ENCODE data around the gene DLX1. TPM values are rescaled to one million over a fixed set of nuclear protein-coding genes. Genes with fewer than 3 reads are reported as not detected.

The DLX1 gene
- total RNA-seq, 1 donor from 2014 or later, result 0.17 TPM

DNA sequence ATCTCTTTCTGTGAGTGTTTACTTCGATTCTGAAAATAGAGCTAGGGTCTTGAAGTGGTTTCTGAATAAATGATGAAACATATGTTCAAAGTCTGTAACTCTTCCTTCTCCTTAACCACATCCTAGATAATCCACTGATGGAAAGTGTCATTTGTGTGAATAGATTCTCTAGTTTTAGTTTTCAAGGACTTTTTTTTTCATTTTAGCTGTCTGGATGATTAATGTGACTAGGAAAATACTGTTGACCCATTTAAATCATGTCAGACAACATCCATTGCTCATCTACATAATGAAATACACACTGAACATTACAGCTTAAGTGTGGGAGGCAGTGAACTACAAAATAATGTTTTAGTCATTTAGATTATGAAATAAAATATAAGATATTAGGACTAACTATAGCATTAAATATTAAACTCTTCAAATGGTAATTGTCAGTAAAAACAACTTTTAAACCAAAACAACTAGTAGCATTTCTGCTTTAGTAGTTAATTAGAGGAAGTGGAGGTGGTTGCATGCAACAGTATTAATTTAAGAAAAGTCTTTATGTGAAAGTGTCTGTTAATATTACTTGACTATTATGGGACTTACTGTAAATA, 39.1 kb upstream of the DLX1 start:
- no peaks in the 10 kb centered on the region for H3K36me3 ChIP-seq (ENCODE audit: control insufficient read depth, insufficient read depth, low read length)
- TF ChIP-seq, protein P1, sequence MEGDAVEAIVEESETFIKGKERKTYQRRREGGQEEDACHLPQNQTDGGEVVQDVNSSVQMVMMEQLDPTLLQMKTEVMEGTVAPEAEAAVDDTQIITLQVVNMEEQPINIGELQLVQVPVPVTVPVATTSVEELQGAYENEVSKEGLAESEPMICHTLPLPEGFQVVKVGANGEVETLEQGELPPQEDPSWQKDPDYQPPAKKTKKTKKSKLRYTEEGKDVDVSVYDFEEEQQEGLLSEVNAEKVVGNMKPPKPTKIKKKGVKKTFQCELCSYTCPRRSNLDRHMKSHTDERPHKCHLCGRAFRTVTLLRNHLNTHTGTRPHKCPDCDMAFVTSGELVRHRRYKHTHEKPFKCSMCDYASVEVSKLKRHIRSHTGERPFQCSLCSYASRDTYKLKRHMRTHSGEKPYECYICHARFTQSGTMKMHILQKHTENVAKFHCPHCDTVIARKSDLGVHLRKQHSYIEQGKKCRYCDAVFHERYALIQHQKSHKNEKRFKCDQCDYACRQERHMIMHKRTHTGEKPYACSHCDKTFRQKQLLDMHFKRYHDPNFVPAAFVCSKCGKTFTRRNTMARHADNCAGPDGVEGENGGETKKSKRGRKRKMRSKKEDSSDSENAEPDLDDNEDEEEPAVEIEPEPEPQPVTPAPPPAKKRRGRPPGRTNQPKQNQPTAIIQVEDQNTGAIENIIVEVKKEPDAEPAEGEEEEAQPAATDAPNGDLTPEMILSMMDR (IDR thresholded peaks at IDR 0.05; ENCODE audit: insufficient read depth, low read length, poor library complexity, severe bottlenecking), result no peak
- DNase-seq (ENCODE audit: low read depth), result no peak
- no peak overlapping the region for H3K4me3 ChIP-seq (ENCODE audit: low read depth, low read length)
- no peaks in the 10 kb centered on the region for H3K27me3 ChIP-seq (ENCODE audit: control insufficient read depth, insufficient read depth, low read length)

DNA sequence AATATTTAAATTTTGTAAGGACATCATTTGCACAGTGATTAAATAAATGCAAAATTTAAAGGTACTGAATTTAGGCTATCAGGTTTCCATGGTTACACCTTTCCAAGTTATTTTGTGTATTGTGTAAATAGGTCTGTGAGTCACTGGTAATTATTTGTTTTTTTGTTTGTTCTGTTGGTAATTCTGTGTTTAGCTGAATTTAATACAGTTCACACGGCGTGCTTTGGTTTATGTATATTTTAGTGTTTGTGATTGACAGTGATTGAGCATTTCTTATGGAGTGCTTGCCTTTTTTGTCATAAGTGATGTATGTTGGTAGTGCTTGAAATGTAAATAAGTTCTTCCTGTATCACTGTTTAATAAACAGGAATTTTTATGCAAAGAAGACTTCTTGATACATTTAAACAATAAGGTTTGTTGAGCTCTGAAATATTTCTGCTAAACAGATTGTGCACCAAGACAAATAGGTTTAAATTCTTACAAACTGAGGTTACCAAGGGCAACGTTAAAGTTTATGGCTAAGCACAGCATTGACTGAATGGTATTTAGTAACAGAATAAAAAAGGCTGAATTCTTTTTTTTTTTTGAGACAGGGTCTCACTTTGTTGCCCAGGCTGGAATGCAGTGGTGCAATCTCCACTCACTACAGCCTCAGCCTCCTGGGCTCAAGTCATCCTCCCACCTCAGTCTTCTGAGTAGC, 38.3 kb upstream of the DLX1 start:
- TF ChIP-seq, protein P1 (IDR thresholded peaks at IDR 0.05; ENCODE audit: insufficient read depth, low read length, poor library complexity, severe bottlenecking), result no peak
- Histone ChIP-seq H3K4me3 (ENCODE audit: low read depth, low read length) (no peak overlapping the region), H3K27me3 (ENCODE audit: control insufficient read depth, insufficient read depth, low read length) (no peaks in the 10 kb centered on the region), H3K36me3 (ENCODE audit: control insufficient read depth, insufficient read depth, low read length) (no peaks in the 10 kb centered on the region)
- DNase-seq (ENCODE audit: low read depth), result no peak

GRCh38 chr2:172047566-172048507, 37.5 kb upstream of the DLX1 start:
- Histone ChIP-seq H3K27me3 (ENCODE audit: control insufficient read depth, insufficient read depth, low read length) (no peaks in the 10 kb centered on the region), H3K36me3 (ENCODE audit: control insufficient read depth, insufficient read depth, low read length) (no peaks in the 10 kb centered on the region), H3K4me3 (ENCODE audit: low read depth, low read length) (no peak overlapping the region)
- TF ChIP-seq, protein P1 (IDR thresholded peaks at IDR 0.05; ENCODE audit: insufficient read depth, low read length, poor library complexity, severe bottlenecking), result no peak
- DNase-seq (ENCODE audit: low read depth), result no peak

DNA sequence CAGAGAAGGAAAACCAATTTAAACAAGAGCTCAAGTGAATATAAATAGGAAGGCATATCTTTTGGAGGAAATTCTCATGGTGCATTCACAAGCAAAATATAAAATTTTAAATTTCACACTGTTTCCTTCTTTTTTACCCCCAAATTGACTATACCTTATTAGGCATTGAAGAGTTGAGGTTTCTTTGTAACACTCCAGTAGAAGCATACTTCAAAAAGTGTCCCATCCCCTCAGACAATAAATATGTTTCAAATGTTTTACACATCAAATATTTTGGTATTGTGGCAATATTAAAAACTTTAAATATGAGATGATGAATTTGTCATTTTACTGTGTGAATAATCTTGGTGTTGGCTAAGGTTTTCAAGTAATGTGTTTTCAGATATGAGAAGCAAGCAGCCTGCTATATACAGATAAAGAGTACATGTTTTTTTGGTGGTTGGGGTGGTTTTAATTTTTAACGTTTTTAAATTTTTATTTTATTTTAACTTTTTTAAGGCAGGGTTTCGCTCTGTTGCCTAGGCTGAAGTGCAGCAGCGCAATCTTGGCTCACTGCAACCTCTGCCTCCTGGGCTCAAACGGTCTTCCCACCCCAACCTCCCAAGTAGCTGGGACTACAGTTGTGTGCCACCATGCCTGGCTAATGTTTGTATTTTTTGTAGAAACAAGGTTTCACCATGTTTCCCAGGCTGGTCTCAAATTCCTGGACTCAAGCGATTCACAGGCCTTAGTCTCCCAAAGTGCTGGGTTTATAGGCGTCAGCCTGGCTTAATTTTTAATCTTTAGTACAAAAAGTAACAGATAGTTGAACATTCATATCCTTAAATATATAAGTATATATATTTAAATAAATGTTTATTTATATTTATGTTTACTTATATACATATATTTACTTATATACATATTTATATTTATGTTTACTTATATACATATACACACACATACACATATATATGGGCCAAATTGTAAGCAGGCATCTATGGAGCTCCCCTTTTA, 36.5 kb upstream of the DLX1 start:
- TF ChIP-seq, protein P1 (IDR thresholded peaks at IDR 0.05; ENCODE audit: insufficient read depth, low read length, poor library complexity, severe bottlenecking), result no peak
- H3K36me3 ChIP-seq (ENCODE audit: control insufficient read depth, insufficient read depth, low read length), result no peaks in the 10 kb centered on the region
- no peak for DNase-seq (ENCODE audit: low read depth)
- H3K4me3 ChIP-seq (ENCODE audit: low read depth, low read length), result no peak overlapping the region
- no peaks in the 10 kb centered on the region for H3K27me3 ChIP-seq (ENCODE audit: control insufficient read depth, insufficient read depth, low read length)

GRCh38 chr2:172049567-172050120, 35.7 kb upstream of the DLX1 start:
- TF ChIP-seq, protein P1 (IDR thresholded peaks at IDR 0.05; ENCODE audit: insufficient read depth, low read length, poor library complexity, severe bottlenecking), result no peak
- Histone ChIP-seq H3K36me3 (ENCODE audit: control insufficient read depth, insufficient read depth, low read length) (no peaks in the 10 kb centered on the region), H3K4me3 (ENCODE audit: low read depth, low read length) (no peak overlapping the region), H3K27me3 (ENCODE audit: control insufficient read depth, insufficient read depth, low read length) (no peaks in the 10 kb centered on the region)
- no peak for DNase-seq (ENCODE audit: low read depth)
